ENCODE data around the gene INPP4A.

Gene INPP4A

DNA sequence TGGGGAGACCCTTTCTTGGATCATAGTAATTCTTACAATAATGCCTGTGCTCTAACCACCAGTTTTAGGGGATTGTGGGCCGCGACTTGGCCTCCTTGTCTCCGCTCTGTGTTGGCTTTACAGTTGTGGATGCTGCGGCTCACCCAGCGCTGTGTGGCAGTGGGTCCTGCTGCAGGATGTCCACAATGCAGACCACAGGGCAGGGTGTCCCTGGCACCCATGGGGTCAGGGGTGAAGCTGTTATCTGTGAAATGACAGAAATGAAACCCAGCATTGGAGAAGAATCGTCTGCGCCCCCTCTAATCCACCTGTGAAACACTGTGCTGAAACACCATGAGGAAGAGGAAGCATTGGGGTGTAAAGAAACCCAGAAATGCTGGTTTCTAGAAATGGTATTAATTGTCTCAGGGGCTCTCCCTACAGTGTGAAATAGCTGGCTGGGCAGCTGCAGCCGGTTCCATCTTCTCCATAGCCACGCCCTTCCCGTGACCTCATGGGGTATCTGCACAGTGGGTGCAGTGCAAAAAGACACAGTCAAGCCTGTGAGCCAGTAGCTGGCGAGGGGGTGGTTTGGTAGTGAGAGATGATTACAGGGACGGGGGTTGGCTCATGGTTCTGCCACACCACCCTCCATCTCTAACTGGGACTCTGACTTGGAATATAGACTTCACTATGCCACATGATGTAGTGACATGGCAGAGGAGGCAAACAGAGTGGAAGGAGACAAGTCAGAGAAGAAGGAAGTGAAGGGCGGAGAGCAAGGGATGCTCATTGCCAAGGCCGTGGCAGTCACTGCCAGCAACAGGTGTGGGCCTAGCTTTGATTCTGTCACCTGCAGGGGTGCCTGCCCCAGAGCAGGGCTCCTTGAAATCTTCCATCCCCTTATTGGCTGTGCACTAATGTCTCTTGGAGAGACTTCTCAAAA, 16.2 kb downstream of the INPP4A start:
- H3K4me3 ChIP-seq (ENCODE audit: low read depth, low read length): no peak overlapping the region; the same call in 1 of the 2 replicates

DNA sequence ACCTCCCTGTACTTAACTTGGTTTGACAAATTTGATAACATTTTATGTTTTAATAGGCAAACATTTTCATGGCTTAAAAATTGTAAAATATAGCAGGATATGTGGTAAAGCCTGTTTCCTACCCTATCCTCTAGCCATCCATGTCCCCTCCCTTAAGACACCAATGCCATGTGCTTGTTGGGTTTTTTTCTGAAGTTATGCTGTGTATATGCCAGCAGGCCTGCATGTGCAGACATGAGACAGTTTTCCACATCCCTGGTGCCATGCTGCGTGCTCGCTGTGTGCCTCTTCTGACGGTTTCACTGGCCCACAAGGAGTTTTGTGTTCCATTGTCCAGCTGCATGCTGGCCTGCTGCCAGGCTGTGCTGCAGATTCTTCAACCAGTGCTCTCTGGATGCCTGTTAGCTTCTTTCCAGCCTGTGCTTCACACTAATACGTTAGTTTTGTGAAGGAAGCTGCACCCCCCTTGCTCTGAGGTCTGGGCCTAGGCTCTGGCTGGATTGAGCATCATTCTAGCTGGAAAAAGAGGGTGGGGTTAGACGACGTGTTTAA, 16.9 kb downstream of the INPP4A start:
- TF ChIP-seq CTCF (IDR thresholded peaks at IDR 0.05; ENCODE audit: insufficient read depth, low read depth, low read length, missing control alignments): no peak
- no peak overlapping the region for H3K4me3 ChIP-seq (ENCODE audit: low read depth, low read length)
- DNase-seq (ENCODE audit: low read depth): peak; percentile 6

More for the DNA sequence above, 16.2 kb downstream of the INPP4A start:
- no peak for TF ChIP-seq CTCF (IDR thresholded peaks at IDR 0.05; ENCODE audit: insufficient read depth, low read depth, low read length, missing control alignments)
- peak; percentile 94 for DNase-seq (ENCODE audit: low read depth)

DNA sequence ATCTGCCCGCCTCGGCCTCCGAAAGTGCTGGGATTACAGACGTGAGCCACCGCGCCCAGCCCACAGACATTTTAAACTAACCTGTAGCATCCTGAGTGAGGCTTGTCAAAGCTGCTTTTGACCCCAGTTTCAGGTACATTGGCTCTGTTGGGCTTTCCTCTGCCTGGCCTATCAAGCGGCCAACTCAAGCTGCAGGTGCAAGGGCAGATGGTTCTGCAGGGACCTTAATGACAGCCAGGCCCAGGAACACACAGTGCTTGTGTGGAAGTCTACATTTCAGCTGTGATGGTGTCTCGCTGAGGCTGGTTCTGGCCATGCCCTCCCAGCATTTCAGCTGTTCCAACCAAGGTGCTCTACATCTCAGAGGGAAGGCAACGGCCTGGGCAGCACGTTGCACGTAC, 18.4 kb downstream of the INPP4A start:
- H3K4me3 ChIP-seq (ENCODE audit: low read depth, low read length): no peak overlapping the region
- TF ChIP-seq CTCF (IDR thresholded peaks at IDR 0.05; ENCODE audit: insufficient read depth, low read depth, low read length, missing control alignments): no peak
- peak; percentile 22 for DNase-seq (ENCODE audit: low read depth)

- TF ChIP-seq CTCF (IDR thresholded peaks at IDR 0.05; ENCODE audit: insufficient read depth, low read depth, low read length, missing control alignments): no peak
- no peak for DNase-seq (ENCODE audit: low read depth)
- H3K4me3 ChIP-seq (ENCODE audit: low read depth, low read length): peak overlapping the region; percentile 44
These were observed 18.9 kb downstream of the INPP4A start for GRCh38 chr2:98463551-98463971.

DNA sequence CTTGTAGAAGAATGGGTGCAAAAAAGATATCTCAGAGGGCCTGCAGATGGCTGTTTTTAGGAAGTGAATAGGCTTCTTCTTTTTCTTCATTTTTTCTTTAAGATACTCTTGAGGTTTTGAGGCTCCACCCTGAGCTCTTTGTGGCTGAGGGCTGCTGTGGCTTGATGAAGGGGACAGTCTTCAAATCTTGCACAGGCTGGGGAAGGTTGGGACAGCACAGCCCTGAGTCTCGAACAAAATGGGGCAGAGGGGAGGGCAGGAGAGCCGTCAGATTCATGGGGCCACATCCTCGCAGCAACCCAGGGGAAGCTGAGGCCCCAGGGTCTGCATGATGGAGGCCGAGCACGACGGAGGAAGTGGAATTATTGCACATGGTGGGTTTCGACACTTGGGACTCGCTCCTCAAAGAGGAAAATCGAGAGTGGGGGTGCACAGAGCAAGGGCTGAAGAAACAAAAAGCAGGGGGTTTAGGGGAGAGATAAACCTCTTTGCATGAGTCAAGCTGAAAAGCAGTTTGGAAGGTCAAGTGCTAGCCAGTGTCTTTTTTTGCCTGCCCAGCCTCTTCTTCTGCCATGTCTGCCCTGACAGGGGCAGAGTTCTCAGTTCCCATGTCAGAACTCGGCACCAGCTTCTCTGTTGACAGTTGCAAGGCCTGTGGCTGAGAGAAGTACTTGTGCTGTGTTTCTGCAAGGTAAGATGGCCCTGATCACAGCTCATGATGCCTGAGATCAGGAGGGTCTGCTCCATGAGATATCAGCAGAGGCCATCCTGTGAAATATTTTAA, 19.5 kb downstream of the INPP4A start:
- TF ChIP-seq CTCF (IDR thresholded peaks at IDR 0.05; ENCODE audit: insufficient read depth, low read depth, low read length, missing control alignments): no peak
- DNase-seq (ENCODE audit: low read depth): peak; percentile 81
- peak overlapping the region; percentile 44 for H3K4me3 ChIP-seq (ENCODE audit: low read depth, low read length)

DNA sequence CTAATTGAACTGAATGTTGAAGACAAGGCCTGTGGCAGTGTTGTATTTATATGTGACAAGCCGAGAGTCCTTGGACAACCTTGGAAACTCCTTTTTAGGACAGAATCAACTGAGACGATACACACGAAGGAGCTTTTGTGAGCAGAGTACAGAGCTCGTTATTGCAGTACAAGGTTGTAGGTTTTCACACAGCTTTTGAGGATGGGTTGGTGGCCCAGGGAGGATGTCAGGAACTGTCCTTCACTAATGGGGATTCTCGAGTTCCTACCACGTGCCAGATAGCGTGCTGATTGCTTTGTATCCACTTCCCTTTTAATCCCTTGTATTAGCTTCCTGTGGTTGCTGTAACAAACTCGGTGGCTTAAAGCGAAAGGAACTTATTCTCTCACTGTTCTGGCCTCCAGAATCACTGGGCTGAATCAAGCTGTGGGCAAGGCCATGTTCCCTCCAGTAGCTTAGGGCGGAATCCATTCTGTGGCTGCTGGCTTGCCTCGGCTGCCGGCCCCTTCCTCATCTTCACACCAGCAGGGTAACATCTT, 20.2 kb downstream of the INPP4A start:
- peak; percentile 96 for DNase-seq (ENCODE audit: low read depth)

More for the DNA sequence above, 20.2 kb downstream of the INPP4A start:
- TF ChIP-seq CTCF (IDR thresholded peaks at IDR 0.05; ENCODE audit: insufficient read depth, low read depth, low read length, missing control alignments): no peak
- peak overlapping the region; percentile 65 for H3K4me3 ChIP-seq (ENCODE audit: low read depth, low read length)

Data from GM12865 (cell line).